ENCODE results near the gene TUBB8B.
"Not testable (repeated sequence)": the region's sequence is repeated elsewhere in the genome, so short reads cannot be mapped to it uniquely, and the experiment has no call there.

TUBB8B gene

GRCh38 chr18:12773-13172, 36.6 kb downstream of the TUBB8B start:
- not testable (repeated sequence) for DNase-seq (ENCODE audit: low spot score)

DNA sequence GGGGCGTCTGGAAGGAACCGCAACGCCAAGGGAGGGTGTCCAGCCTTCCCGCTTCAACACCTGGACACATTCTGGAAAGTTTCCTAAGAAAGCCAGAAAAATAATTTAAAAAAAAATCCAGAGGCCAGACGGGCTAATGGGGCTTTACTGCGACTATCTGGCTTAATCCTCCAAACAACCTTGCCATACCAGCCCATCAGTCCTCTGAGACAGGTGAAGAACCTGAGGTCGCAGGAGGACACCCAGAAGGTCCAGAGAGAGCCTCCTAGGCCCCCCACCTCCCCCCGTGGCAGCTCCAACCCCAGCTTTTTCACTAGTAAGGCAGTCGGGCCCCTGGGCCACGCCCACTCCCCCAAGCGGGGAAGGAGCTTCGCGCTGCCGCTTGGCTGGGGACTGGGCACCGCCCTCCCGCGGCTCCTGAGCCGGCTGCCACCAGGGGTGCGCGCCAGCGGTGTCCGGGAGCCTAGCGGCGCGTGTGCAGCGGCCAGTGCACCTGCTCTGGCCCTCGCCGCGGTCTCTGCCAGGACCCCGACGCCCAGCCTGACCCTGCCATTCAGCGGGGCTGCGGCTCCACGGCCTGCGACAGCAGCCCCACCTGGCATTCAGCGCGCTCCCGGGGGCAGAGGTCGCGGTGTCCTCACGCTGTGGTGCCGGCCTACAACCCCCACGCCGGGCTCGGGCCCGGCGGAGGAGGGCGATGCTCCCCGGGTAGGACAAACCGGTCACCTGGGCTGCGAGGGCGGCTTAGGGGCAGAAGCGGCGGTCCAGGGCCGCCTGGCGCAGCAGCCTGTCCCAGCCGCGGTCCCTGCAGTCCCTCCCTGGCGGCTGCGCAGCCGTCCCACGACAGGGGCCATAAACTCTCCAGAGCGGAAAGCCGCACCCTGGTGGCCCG, 37.8 kb downstream of the TUBB8B start:
- DNase-seq (ENCODE audit: low spot score) = not testable (repeated sequence)

GRCh38 chr18:10624-11184, 38.7 kb downstream of the TUBB8B start:
- not testable (repeated sequence) for DNase-seq (ENCODE audit: low spot score)

GRCh38 chr18:9937-10336, 39.5 kb downstream of the TUBB8B start:
- DNase-seq (ENCODE audit: low spot score) = not testable (repeated sequence)
